Mucosa of descending colon (tissue), 3 donors: ENCODE data around the gene LEAP2. TPM values are rescaled to one million over a fixed set of nuclear protein-coding genes. Genes with fewer than 3 reads are reported as not detected.

Source experiments
- ATAC-seq: fragments of 200-7000 bp; cut with Tn5 transposase; one replicate; pipeline ENCODE4 v1.9.1; 2020; ENCODE audit warnings: mild to moderate bottlenecking, moderate library complexity
- DNase-seq, 3 donors: peaks; one replicate each; pipeline ENCODE4 v3.0.0-alpha.2; 2020
- H3K36me3 ChIP-seq: fragments of 200-600 bp; one replicate; pipeline ENCODE4 v1.8.0; 2021; ENCODE audit warnings: low read depth, mild to moderate bottlenecking
- H3K4me1 ChIP-seq: fragments of 200-600 bp; one replicate; pipeline ENCODE4 v1.8.0; 2021; ENCODE audit warnings: low read depth, mild to moderate bottlenecking
- H3K4me3 ChIP-seq: fragments of 200-600 bp; one replicate; pipeline ENCODE4 v1.8.0; 2021; ENCODE audit warnings: mild to moderate bottlenecking
- H3K9me3 ChIP-seq: fragments of 200-600 bp; one replicate; pipeline ENCODE4 v1.8.0; 2021; ENCODE audit warnings: mild to moderate bottlenecking
- intact Hi-C, 2 donors: fragments of 100-400 bp; cut with DNase I in 1 of 2; cut with micrococcal nuclease in 1 of 2; formaldehyde crosslinking; loops; one replicate each; pipeline versions ENCODE4 v1.11.0 to v1.11.1; 2022; cut with DNase I, micrococcal nuclease
- long read RNA-seq, 2 donors: library from polyadenylated mRNA; unstranded; transcript quantifications; one replicate each; pipeline ENCODE4 v2.0.0, GENCODE V29; 2019 to 2021
- total RNA-seq, 3 donors: library from RNA; stranded (reverse); fragmentation: NEBNext Ultra II Directional in 2 of 3; extraction: Animal tissue kit (Norgen Biotek cat#: 25700) in 2 of 3; gene quantifications; one replicate each; pipeline versions ENCODE4 v1.2.1 to v1.2.4, GENCODE V29; 2021 to 2023
- TF ChIP-seq, protein P1 (sequence below): fragments of 200-600 bp; IDR thresholded peaks from one replicate; pipeline ENCODE4 v1.8.0; 2022; ENCODE audit warnings: antibody characterized with exemption, mild to moderate bottlenecking
- donor health status: DM: no; HTN: no; CAD: no; lungs with moderate emphysema.
- donor health status: DM: no; HTN: no; CAD: no.
- donor health status: DM: no; HTN: yes; CAD: no.

Gene LEAP2, protein sequence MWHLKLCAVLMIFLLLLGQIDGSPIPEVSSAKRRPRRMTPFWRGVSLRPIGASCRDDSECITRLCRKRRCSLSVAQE
- total RNA-seq = 1 to 10 TPM; 2.9 to 9.9 (median 3.8) TPM
- long read RNA-seq, donor 1, partial matches to known transcripts = 0 of 1 reads
- long read RNA-seq, donor 1, other reads (novel, unspliced or antisense) = 1 of 1 reads
- long read RNA-seq, donor 2 = 0 reads

DNA sequence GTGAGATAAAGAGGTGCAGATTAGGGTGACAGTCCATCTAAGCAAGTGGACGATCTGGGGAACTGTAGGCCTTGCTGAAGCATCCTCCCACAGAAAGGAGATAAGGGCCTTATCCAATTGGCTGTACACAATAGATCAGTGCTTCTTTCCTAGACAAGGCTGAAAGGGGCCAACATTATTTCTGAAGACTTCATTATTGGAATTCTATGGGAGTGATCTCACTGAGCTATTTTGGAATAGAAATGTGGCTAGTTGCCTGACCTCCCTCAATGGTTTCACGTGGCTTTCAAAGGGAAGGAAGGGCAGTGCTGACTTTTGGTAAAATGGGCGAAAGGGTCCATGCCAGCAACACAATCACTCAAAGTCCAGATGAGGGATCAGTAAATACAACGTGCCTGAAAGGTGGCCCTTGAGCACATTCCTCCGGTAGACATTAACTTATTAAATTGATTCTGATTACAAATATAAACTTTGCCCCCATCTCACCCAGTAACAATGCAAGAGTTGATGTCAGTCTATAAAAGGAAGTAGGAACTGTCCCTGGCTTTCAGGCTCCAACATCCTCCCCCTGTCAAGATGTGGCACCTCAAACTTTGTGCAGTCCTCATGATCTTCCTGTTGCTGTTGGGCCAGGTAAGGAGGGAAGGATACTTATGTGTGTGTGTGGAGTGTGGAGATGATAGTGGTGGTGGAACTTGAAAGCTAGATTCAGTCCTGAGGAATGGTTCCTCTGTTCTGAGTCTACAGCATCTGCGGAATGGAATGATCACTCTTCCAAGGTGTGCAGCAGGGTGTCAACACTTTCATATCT lies at the start of gene LEAP2:
Gene LEAP2, plus strand, starts transcription at position 550 of the 811 bp plus-strand sequence. Its CDS starts 27 bp downstream, at position 577.
- peak in 1 of 3 donors; percentile 26 for DNase-seq
- H3K9me3 ChIP-seq = no peaks in the 10 kb centered on the region
- TF ChIP-seq, protein P1, sequence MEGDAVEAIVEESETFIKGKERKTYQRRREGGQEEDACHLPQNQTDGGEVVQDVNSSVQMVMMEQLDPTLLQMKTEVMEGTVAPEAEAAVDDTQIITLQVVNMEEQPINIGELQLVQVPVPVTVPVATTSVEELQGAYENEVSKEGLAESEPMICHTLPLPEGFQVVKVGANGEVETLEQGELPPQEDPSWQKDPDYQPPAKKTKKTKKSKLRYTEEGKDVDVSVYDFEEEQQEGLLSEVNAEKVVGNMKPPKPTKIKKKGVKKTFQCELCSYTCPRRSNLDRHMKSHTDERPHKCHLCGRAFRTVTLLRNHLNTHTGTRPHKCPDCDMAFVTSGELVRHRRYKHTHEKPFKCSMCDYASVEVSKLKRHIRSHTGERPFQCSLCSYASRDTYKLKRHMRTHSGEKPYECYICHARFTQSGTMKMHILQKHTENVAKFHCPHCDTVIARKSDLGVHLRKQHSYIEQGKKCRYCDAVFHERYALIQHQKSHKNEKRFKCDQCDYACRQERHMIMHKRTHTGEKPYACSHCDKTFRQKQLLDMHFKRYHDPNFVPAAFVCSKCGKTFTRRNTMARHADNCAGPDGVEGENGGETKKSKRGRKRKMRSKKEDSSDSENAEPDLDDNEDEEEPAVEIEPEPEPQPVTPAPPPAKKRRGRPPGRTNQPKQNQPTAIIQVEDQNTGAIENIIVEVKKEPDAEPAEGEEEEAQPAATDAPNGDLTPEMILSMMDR = no peak
- H3K4me1 ChIP-seq = peaks cover 11% of the 10 kb centered on the region
- intact Hi-C loops = no loop called here
- no peak within 1 kb of the TSS for H3K4me3 ChIP-seq
- no peaks in the 10 kb centered on the region for H3K36me3 ChIP-seq
- peak; percentile 76 for ATAC-seq

DNA sequence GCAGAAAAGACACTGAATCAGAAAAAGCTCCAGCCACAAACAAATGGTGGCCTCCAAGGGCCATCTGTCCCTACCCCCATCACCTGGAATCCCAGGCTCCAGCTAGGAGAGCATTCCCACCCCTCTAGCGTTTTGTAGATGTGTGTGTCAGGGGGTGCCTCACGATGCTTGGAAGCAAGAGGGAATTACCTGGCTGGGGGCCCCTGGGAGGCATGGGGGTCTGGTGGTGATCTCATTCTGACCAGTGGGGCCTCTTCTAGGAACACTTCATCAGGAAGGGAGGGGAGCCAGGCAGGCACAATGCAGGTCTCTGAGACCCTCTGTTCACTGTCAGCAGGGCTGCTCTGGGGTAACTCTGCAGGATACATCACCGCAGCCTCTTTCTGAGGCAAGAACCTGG lies 49.0 kb upstream of the LEAP2 start:
- Histone ChIP-seq H3K36me3 (no peaks in the 10 kb centered on the region), H3K4me3 (no peak overlapping the region), H3K9me3 (no peaks in the 10 kb centered on the region), H3K4me1 (peaks cover 6% of the 10 kb centered on the region)
- TF ChIP-seq, protein P1 = no peak
- DNase-seq = no peak
- intact Hi-C loops = no loop called here
- ATAC-seq = no peak

DNA sequence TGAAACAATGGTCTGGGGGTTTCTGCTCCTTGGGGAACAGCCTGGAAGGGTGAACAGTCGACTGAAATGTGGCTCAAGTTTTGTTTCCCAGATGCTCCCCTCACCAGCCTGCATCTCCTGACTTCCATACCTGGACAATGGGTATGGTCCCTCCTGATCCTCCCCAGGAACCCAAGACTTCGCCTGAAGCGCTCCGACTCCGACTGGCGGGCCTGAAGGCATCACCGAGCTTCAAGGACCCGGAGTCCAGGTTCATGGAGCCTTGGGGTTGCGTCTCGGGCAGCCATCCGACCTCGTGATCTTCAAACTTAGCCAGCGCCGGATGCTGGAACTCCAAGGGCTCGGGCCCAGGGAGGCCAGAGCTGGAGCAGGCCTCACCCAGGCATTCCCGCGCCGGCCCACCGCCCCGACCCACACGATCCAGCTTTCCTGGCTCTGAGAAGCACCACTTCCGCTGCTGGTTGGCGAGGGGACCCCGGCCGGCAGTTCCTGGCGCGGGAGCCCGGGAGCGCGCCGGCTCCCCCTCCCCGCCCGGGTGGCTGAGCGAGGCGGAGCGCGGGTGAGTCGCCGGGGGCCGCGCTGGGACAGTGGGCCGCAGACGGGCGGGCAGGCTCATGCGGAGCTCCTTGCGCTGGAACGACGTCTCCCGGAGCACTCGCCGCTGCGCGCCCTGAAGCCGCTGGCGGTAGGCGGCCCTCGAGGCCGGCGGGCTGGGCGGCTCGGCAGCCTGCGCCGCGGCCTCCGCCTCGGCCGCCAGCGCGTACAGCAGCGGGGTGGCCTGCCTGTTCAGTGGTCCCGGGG lies 48.2 kb upstream of the LEAP2 start:
- intact Hi-C loops = no loop called here
- DNase-seq (no peak), ATAC-seq (no peak)
- Histone ChIP-seq H3K4me1 (peaks cover 6% of the 10 kb centered on the region), H3K9me3 (no peaks in the 10 kb centered on the region), H3K36me3 (no peaks in the 10 kb centered on the region), H3K4me3 (no peak overlapping the region)
- TF ChIP-seq, protein P1 = no peak

DNA sequence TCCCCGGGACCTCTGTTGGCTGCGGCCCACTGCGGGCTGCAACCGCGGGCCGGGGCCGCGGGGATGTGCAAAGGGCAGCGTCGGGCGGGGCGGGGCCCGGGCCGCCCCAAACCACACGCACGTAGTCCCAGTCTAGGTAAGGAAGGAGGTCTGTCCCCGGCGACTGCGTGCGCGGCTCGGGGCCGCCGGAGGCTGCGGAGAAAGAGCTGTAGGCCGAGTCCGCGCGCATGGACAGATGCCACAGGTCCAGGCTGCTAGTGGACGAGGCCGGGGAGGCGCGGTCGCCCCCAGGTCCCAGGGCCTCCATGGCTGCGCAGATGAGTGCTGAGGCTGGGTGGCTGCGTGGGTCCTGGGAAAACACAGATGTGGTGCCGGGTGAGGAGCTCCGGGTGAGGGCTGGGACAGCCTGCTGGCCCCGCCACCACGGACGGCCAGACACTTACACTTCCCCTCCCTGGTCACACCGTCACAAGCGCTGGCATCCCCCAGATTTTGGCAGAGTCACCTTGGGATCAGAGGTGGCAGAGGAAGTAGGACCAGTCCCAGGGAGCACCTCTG lies 47.6 kb upstream of the LEAP2 start:
- TF ChIP-seq, protein P1 = no peak
- Histone ChIP-seq H3K9me3 (no peaks in the 10 kb centered on the region), H3K36me3 (no peaks in the 10 kb centered on the region), H3K4me3 (no peak overlapping the region), H3K4me1 (peaks cover 6% of the 10 kb centered on the region)
- intact Hi-C loops = no loop called here
- no peak for ATAC-seq
- no peak for DNase-seq

DNA sequence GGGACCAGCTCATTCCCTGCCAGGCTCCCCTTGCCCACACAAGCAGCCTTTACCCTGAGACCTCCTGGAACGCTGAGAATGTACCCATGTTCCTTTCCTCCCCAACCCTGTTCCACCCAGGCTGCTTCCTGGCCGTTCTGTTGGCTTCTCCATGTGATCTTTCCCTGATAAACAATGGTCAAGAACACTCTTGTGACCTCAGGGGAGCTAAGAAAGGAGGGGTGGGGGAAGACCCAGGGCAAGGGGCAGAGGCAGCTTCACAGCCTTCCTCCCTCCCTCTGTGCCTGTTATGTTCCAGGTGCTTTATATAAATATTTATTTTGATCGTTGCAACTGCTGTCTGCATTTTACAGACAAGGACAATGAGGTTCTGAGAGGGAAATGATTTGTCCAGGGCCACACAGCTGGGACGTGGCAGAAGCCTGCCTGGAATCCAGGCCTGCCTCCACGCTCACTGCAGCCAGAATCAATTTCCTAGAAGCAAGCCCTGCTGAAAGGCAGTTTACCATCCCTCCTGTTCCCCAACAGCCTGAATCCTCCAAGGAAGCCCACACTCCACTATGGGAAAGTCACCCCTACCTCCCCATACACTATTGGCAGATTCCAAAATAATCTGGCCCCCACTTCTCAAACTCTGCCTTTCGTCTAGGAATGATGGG lies 46.9 kb upstream of the LEAP2 start:
- DNase-seq (no peak), ATAC-seq (no peak)
- no peaks in the 10 kb centered on the region for H3K36me3 ChIP-seq
- no peak overlapping the region for H3K4me3 ChIP-seq
- intact Hi-C loops = no loop called here
- peaks cover 9% of the 10 kb centered on the region for H3K4me1 ChIP-seq
- TF ChIP-seq, protein P1 = no peak
- H3K9me3 ChIP-seq = no peaks in the 10 kb centered on the region
